Measurements from ENCODE around the gene CNOT3.
"Not testable (repeated sequence)": the region's sequence is repeated elsewhere in the genome, so short reads cannot be mapped to it uniquely, and the experiment has no call there.

CNOT3 gene

GRCh38 chr19:54137699-54138488, at the start of gene CNOT3:
CNOT3 (plus strand) TSS chr19:54137762; CDS start chr19:54142979, 5,217 bp downstream.
- no peak for DNase-seq (ENCODE audit: low spot score)

- DNase-seq (ENCODE audit: low spot score), result no peak
Observed at GRCh38 chr19:54094426-54095000, 43.0 kb upstream of the CNOT3 start.

GRCh38 chr19:54095136-54095858, 42.3 kb upstream of the CNOT3 start:
- no peak for DNase-seq (ENCODE audit: low spot score)

GRCh38 chr19:54095859-54096616, 41.5 kb upstream of the CNOT3 start:
- DNase-seq (ENCODE audit: low spot score), result peak; percentile 69

GRCh38 chr19:54096617-54097106, 40.9 kb upstream of the CNOT3 start:
- no peak for DNase-seq (ENCODE audit: low spot score)

- DNase-seq (ENCODE audit: low spot score), result no peak
Observed at GRCh38 chr19:54099190-54099902, 38.2 kb upstream of the CNOT3 start.

GRCh38 chr19:54099903-54100255, 37.7 kb upstream of the CNOT3 start:
- DNase-seq (ENCODE audit: low spot score), result not testable (repeated sequence)

GRCh38 chr19:54100561-54100960, 37.0 kb upstream of the CNOT3 start, which contains the start of gene OSCAR:
OSCAR (minus strand) TSS chr19:54100803; CDS start chr19:54100792, 11 bp downstream.
- peak; percentile 31 for DNase-seq (ENCODE audit: low spot score)

GRCh38 chr19:54102421-54103169, 35.0 kb upstream of the CNOT3 start, which contains the start of gene NDUFA3:
NDUFA3 (plus strand) TSS chr19:54102855; CDS start chr19:54102879, 24 bp downstream.
- peak; percentile 99 for DNase-seq (ENCODE audit: low spot score)

- DNase-seq (ENCODE audit: low spot score), result no peak
Observed at GRCh38 chr19:54104998-54105715, 32.4 kb upstream of the CNOT3 start.

GRCh38 chr19:54105796-54106195, 31.8 kb upstream of the CNOT3 start:
- DNase-seq (ENCODE audit: low spot score), result no peak

GRCh38 chr19:54106716-54107115, 30.8 kb upstream of the CNOT3 start:
- DNase-seq (ENCODE audit: low spot score), result no peak

- no peak for DNase-seq (ENCODE audit: low spot score)
Observed at GRCh38 chr19:54107876-54108490, 29.6 kb upstream of the CNOT3 start.

- DNase-seq (ENCODE audit: low spot score), result no peak
Observed at GRCh38 chr19:54108496-54108895, 29.1 kb upstream of the CNOT3 start.

GRCh38 chr19:54109651-54110050, 27.9 kb upstream of the CNOT3 start:
- DNase-seq (ENCODE audit: low spot score), result no peak

GRCh38 chr19:54114340-54115108, 23.0 kb upstream of the CNOT3 start:
- peak; percentile 61 for DNase-seq (ENCODE audit: low spot score)

- peak; percentile 99 for DNase-seq (ENCODE audit: low spot score)
Observed at GRCh38 chr19:54115109-54116063, 22.2 kb upstream of the CNOT3 start, which contains the start of the genes PRPF31 and TFPT. PRPF31 (plus strand) TSS chr19:54115754; CDS start chr19:54118279, 2,525 bp downstream. TFPT (minus strand) TSS chr19:54115657; CDS start chr19:54115269, 388 bp downstream.

Data from SW480 (cell line).